HCT116 (cell line): ENCODE measurements around the gene PPP1R1C. TPM values are rescaled to one million over a fixed set of nuclear protein-coding genes. Genes with fewer than 3 reads are reported as not detected.

ENCODE experiments used
- ATAC-seq: fragments of 200-7000 bp; cut with Tn5 transposase; 2 replicates; pipeline ENCODE4 v1.9.1; 2020; ENCODE audit warnings: mild to moderate bottlenecking, moderate library complexity
- BruUV-seq: library from RNA; stranded (reverse); fragments of 400-500 nt; replicated peaks from 2 replicates; lab custom pipeline; 2021; lab: Mats Ljungman, UMichigan
- CTCF ChIA-PET: fragments of 300-600 bp; sonication (Branson Sonifier 250); formaldehyde crosslinking; loops from one replicate; lab custom pipeline; 2021; ENCODE audit warnings: antibody characterized with exemption; lab: Charles Lee
- POLR2A ChIA-PET: fragments of 300-600, 350-600 bp; sonication (Branson Sonifier 250); formaldehyde crosslinking; loops from one replicate; lab custom pipeline; 2021; ENCODE audit warnings: antibody characterized with exemption; lab: Charles Lee
- RAD21 ChIA-PET, 2 experiments: fragments of 300-600 bp; sonication (Branson Sonifier 250); formaldehyde crosslinking; loops; one replicate each; lab custom pipeline; 2023; ENCODE audit warnings: low total read pairs in 2 of 2; ENCODE audit not compliant: uncharacterized antibody in 2 of 2, unreplicated experiment in 2 of 2, low non-redundant PET in 1 of 2; lab: Charles Lee
- DNase-seq: peaks from one replicate; pipeline ENCODE4 v3.0.0-alpha.2; 2010; ENCODE audit warnings: low read depth, low spot score
- H2AFZ ChIP-seq: fragments of 200-600 bp; shearing (Covaris generic), sonication (generic); 2 replicates; pipeline ENCODE4 v1.6.1; 2017; ENCODE audit warnings: low read depth, mixed run types, mixed read lengths, antibody characterized with exemption, low read length; ENCODE audit not compliant: poor library complexity, severe bottlenecking
- H3K27ac ChIP-seq: 2 replicates; pipeline ENCODE4 v1.5.1; 2012; ENCODE audit warnings: low read depth, low read length
- H3K27me3 ChIP-seq: fragments of 200-600 bp; sonication (generic); 2 replicates; pipeline ENCODE4 v1.6.1; 2016; ENCODE audit warnings: mixed run types, low read length, mixed read lengths; ENCODE audit not compliant: insufficient read depth
- H3K36me3 ChIP-seq, 2 experiments: fragments of 200-500 bp in 1 of 2; fragments of 200-600 bp in 1 of 2; sonication (Bioruptor generic) in 1 of 2; sonication (generic) in 1 of 2; 2 replicates each; pipeline versions ENCODE4 v1.5.1 to v1.6.1; 2014 to 2016; ENCODE audit warnings: low read length in 2 of 2, inconsistent platforms in 1 of 2, mixed read lengths in 1 of 2, mixed run types in 1 of 2; ENCODE audit not compliant: insufficient read depth in 2 of 2, control insufficient read depth in 1 of 2
- H3K4me1 ChIP-seq, 2 experiments: fragments of 200-600 bp in 1 of 2; sonication (generic) in 1 of 2; 2 replicates each; pipeline versions ENCODE4 v1.5.1 to v1.6.1; 2012 to 2017; ENCODE audit warnings: low read length in 2 of 2, inconsistent platforms in 1 of 2, mild to moderate bottlenecking in 1 of 2, mixed read lengths in 1 of 2, mixed run types in 1 of 2, moderate library complexity in 1 of 2; ENCODE audit not compliant: insufficient read depth in 2 of 2, control insufficient read depth in 1 of 2
- H3K4me2 ChIP-seq: fragments of 200-600 bp; sonication (generic); 2 replicates; pipeline ENCODE4 v1.6.1; 2017; ENCODE audit warnings: mixed run types, low read length, mixed read lengths
- H3K4me3 ChIP-seq, 2 experiments: fragments of 200-600 bp in 1 of 2; sonication (generic) in 1 of 2; replicated peaks in 1 of 2; 2 replicates each; pipeline ENCODE4 v1.5.1; 2011 to 2016; ENCODE audit warnings: low read length in 2 of 2, control low read depth in 1 of 2, low read depth in 1 of 2, mild to moderate bottlenecking in 1 of 2, mixed read lengths in 1 of 2, mixed run types in 1 of 2
- H3K79me2 ChIP-seq: fragments of 200-600 bp; sonication (generic); 2 replicates; pipeline ENCODE4 v1.6.1; 2017; ENCODE audit warnings: mild to moderate bottlenecking, mixed run types, low read length, moderate library complexity, mixed read lengths; ENCODE audit not compliant: insufficient read depth
- H3K9ac ChIP-seq: fragments of 200-600 bp; sonication (generic); 2 replicates; pipeline ENCODE4 v1.6.1; 2016; ENCODE audit warnings: low read length, mixed read lengths
- H3K9me2 ChIP-seq: fragments of 200-600 bp; sonication (generic), shearing (Covaris generic); 2 replicates; pipeline ENCODE4 v1.6.1; 2017; ENCODE audit warnings: mixed run types, mild to moderate bottlenecking, moderate library complexity; ENCODE audit not compliant: insufficient read depth
- H3K9me3 ChIP-seq, 2 experiments: fragments of 200-500 bp in 1 of 2; fragments of 200-600 bp in 1 of 2; sonication (Bioruptor generic) in 1 of 2; sonication (generic) in 1 of 2; 2 replicates each; pipeline ENCODE4 v1.6.1; 2014 to 2017; ENCODE audit warnings: low read length in 2 of 2, mixed read lengths in 2 of 2, inconsistent platforms in 1 of 2, low read depth in 1 of 2, mild to moderate bottlenecking in 1 of 2, mixed run types in 1 of 2, moderate library complexity in 1 of 2; ENCODE audit not compliant: control insufficient read depth in 1 of 2, insufficient read depth in 1 of 2
- H4K20me1 ChIP-seq: fragments of 200-600 bp; sonication (generic), shearing (Covaris generic); 2 replicates; pipeline ENCODE4 v1.6.1; 2017; ENCODE audit warnings: mixed run types, mild to moderate bottlenecking, moderate library complexity; ENCODE audit not compliant: insufficient read depth
- ATF3 ChIP-seq: IDR thresholded peaks from 2 replicates; pipeline ENCODE4 v1.6.1; 2012
- CBX3 ChIP-seq: IDR thresholded peaks from 2 replicates; pipeline ENCODE4 v1.6.1; 2012; ENCODE audit warnings: low read depth
- EGR1 ChIP-seq: IDR thresholded peaks from 2 replicates; pipeline ENCODE4 v1.6.1; 2012; ENCODE audit warnings: low read depth
- ELF1 ChIP-seq: IDR thresholded peaks from 2 replicates; pipeline ENCODE4 v1.6.1; 2012; ENCODE audit warnings: low read depth, borderline replicate concordance
- EZH2phosphoT487 ChIP-seq: fragments of 200-600 bp; IDR thresholded peaks from 2 replicates; pipeline ENCODE4 v1.6.1; 2018; ENCODE audit warnings: antibody characterized with exemption, borderline replicate concordance
- FOSL1 ChIP-seq: IDR thresholded peaks from 2 replicates; pipeline ENCODE4 v1.6.1; 2012; ENCODE audit warnings: low read depth
- JUND ChIP-seq: IDR thresholded peaks from 2 replicates; pipeline ENCODE4 v1.6.1; 2012
- MAX ChIP-seq: IDR thresholded peaks from 2 replicates; pipeline ENCODE4 v1.6.1; 2012
- POLR2A ChIP-seq: IDR thresholded peaks from 2 replicates; pipeline ENCODE4 v1.7.0; 2011; ENCODE audit warnings: borderline replicate concordance; ENCODE audit not compliant: insufficient read depth, insufficient read length; ENCODE audit errors: extremely low read depth
- POLR2AphosphoS5 ChIP-seq: IDR thresholded peaks from 2 replicates; pipeline ENCODE4 v1.6.1; 2011; ENCODE audit warnings: mild to moderate bottlenecking, low read depth, low read length, moderate library complexity
- RAD21 ChIP-seq: IDR thresholded peaks from 2 replicates; pipeline ENCODE4 v1.6.1; 2012; ENCODE audit warnings: low read depth, mild to moderate bottlenecking
- SIN3A ChIP-seq: IDR thresholded peaks from 2 replicates; pipeline ENCODE4 v1.6.1; 2012; ENCODE audit warnings: low read depth
- SRF ChIP-seq: IDR thresholded peaks from 2 replicates; pipeline ENCODE4 v1.6.1; 2012; ENCODE audit warnings: low read depth
- YY1 ChIP-seq: IDR thresholded peaks from 2 replicates; pipeline ENCODE4 v1.6.1; 2011; ENCODE audit warnings: low read length, low read depth, moderate library complexity, mild to moderate bottlenecking; ENCODE audit not compliant: insufficient replicate concordance; ENCODE audit errors: extremely low read depth
- ZFX ChIP-seq: fragments of 450-650 bp; IDR thresholded peaks from 2 replicates; pipeline ENCODE4 v1.6.1; 2017
- intact Hi-C: fragments of 100-400 bp; cut with micrococcal nuclease; formaldehyde crosslinking; loops from 2 replicates; pipeline ENCODE4 v1.10.0; 2022
- total RNA-seq: library from RNA; stranded (reverse); gene quantifications from one replicate; pipeline ENCODE4 v1.2.1, GENCODE V29; 2021; ENCODE audit not compliant: unreplicated experiment
- TF ChIP-seq, protein P1 (sequence below): IDR thresholded peaks from 2 replicates; pipeline ENCODE4 v1.6.1; 2012; ENCODE audit warnings: low read depth
- TF ChIP-seq, protein P2 (sequence below), 3 experiments: fragments of 200-600 bp in 1 of 3; sonication (generic) in 1 of 3; IDR thresholded peaks in 2 of 3; conservative IDR thresholded peaks in 1 of 3; 2 replicates each; pipeline ENCODE4 v1.5.1; 2012 to 2017; ENCODE audit warnings: low read depth in 2 of 3, low read length in 2 of 3, antibody characterized with exemption in 1 of 3, borderline replicate concordance in 1 of 3, control low read depth in 1 of 3, mild to moderate bottlenecking in 1 of 3, mixed read lengths in 1 of 3, mixed run types in 1 of 3, moderate library complexity in 1 of 3; ENCODE audit not compliant: insufficient read depth in 1 of 3
- TF ChIP-seq, protein P3 (sequence below): IDR thresholded peaks from 2 replicates; pipeline ENCODE4 v1.6.1; 2011; ENCODE audit warnings: mild to moderate bottlenecking, low read length, moderate library complexity; ENCODE audit not compliant: insufficient replicate concordance; ENCODE audit errors: extremely low read depth

The PPP1R1C gene
- total RNA-seq, 1 experiment from 2014 or later, result 17.8 TPM

- Histone ChIP-seq H3K9me2 (no peaks in the 10 kb centered on the region), H3K27ac (no peak overlapping the region), H3K9me3 (no peaks in the 10 kb centered on the region), H3K27me3 (no peaks in the 10 kb centered on the region), H3K4me3 (no peak overlapping the region), H3K4me2 (no peak overlapping the region), H2AFZ (no peak overlapping the region), H3K4me1 (no peaks in the 10 kb centered on the region), H3K9ac (no peak overlapping the region)
- intact Hi-C loops, result no loop called here
- DNase-seq (no peak), ATAC-seq (no peak)
- no TSS peak for BruUV-seq
- RAD21 ChIA-PET, result no interaction called here
- CTCF ChIA-PET, result no interaction called here
- TF ChIP-seq, protein P1, sequence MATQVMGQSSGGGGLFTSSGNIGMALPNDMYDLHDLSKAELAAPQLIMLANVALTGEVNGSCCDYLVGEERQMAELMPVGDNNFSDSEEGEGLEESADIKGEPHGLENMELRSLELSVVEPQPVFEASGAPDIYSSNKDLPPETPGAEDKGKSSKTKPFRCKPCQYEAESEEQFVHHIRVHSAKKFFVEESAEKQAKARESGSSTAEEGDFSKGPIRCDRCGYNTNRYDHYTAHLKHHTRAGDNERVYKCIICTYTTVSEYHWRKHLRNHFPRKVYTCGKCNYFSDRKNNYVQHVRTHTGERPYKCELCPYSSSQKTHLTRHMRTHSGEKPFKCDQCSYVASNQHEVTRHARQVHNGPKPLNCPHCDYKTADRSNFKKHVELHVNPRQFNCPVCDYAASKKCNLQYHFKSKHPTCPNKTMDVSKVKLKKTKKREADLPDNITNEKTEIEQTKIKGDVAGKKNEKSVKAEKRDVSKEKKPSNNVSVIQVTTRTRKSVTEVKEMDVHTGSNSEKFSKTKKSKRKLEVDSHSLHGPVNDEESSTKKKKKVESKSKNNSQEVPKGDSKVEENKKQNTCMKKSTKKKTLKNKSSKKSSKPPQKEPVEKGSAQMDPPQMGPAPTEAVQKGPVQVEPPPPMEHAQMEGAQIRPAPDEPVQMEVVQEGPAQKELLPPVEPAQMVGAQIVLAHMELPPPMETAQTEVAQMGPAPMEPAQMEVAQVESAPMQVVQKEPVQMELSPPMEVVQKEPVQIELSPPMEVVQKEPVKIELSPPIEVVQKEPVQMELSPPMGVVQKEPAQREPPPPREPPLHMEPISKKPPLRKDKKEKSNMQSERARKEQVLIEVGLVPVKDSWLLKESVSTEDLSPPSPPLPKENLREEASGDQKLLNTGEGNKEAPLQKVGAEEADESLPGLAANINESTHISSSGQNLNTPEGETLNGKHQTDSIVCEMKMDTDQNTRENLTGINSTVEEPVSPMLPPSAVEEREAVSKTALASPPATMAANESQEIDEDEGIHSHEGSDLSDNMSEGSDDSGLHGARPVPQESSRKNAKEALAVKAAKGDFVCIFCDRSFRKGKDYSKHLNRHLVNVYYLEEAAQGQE, result no peak
- TF ChIP-seq POLR2AphosphoS5 (no peak), RAD21 (no peak), ZFX (no peak), YY1 (no peak), JUND (no peak), SRF (no peak), EZH2phosphoT487 (no peak), EGR1 (no peak), ELF1 (no peak), ATF3 (no peak), SIN3A (no peak), FOSL1 (no peak), CBX3 (no peak), POLR2A (no peak), MAX (no peak)
- TF ChIP-seq, protein P2, sequence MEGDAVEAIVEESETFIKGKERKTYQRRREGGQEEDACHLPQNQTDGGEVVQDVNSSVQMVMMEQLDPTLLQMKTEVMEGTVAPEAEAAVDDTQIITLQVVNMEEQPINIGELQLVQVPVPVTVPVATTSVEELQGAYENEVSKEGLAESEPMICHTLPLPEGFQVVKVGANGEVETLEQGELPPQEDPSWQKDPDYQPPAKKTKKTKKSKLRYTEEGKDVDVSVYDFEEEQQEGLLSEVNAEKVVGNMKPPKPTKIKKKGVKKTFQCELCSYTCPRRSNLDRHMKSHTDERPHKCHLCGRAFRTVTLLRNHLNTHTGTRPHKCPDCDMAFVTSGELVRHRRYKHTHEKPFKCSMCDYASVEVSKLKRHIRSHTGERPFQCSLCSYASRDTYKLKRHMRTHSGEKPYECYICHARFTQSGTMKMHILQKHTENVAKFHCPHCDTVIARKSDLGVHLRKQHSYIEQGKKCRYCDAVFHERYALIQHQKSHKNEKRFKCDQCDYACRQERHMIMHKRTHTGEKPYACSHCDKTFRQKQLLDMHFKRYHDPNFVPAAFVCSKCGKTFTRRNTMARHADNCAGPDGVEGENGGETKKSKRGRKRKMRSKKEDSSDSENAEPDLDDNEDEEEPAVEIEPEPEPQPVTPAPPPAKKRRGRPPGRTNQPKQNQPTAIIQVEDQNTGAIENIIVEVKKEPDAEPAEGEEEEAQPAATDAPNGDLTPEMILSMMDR (IDR thresholded peaks at IDR 0.05 in 2 of 3, conservative IDR thresholded peaks at IDR 0.05 in 1 of 3; ENCODE audit: borderline replicate concordance in 1 of 3, insufficient read depth in 1 of 3, low read depth in 2 of 3, low read length in 2 of 3), result no peak
- TF ChIP-seq, protein P3, sequence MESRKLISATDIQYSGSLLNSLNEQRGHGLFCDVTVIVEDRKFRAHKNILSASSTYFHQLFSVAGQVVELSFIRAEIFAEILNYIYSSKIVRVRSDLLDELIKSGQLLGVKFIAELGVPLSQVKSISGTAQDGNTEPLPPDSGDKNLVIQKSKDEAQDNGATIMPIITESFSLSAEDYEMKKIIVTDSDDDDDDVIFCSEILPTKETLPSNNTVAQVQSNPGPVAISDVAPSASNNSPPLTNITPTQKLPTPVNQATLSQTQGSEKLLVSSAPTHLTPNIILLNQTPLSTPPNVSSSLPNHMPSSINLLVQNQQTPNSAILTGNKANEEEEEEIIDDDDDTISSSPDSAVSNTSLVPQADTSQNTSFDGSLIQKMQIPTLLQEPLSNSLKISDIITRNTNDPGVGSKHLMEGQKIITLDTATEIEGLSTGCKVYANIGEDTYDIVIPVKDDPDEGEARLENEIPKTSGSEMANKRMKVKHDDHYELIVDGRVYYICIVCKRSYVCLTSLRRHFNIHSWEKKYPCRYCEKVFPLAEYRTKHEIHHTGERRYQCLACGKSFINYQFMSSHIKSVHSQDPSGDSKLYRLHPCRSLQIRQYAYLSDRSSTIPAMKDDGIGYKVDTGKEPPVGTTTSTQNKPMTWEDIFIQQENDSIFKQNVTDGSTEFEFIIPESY, result no peak
- TF ChIP-seq, all 23 proteins: peak for 0
- POLR2A ChIA-PET, result no interaction called here
- H3K79me2 ChIP-seq, result no peaks in the 10 kb centered on the region
- H4K20me1 ChIP-seq, result no peaks in the 10 kb centered on the region
- H3K36me3 ChIP-seq, result no peaks in the 10 kb centered on the region
Observed at GRCh38 chr2:181995289-181995688, 9.6 kb downstream of the PPP1R1C start.
